ENCODE measurements around the gene UBQLNL. TPM values are rescaled to one million over a fixed set of nuclear protein-coding genes. Genes with fewer than 3 reads are reported as not detected.

The UBQLNL gene
- total and polyA plus RNA-seq, 2 of the 13 experiments (the other 11 are each of a cell fraction or from before 2014, with no cell fraction given): 0.08 TPM; not detected in 1

DNA sequence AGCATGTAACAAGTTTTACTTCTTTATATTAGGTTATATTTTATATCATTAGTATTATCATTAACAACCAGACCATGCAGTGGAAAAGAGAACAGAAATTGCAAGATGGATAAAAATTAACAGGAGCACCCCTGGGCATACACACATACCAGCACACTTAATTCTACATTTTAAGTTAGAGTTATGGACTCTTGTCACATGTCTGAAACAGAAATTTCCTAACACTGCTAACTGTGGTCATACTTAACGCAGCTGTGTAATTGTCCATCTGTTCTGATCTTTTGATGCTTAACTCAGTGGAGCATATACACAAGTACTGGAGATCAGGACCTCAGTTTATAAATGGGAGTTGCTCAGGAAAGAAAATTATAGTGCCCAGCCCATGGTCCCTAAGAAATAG, 31.5 kb upstream of the UBQLNL start (continued):
- TF ChIP-seq EZH2 (conservative IDR thresholded peaks at IDR 0.05; ENCODE audit: low read depth, low read length): no peak
- TF ChIP-seq KLF13 (CRISPR knock-in tag; IDR thresholded peaks at IDR 0.05): no peak
- no peak for TF ChIP-seq KLF16 (CRISPR knock-in tag; IDR thresholded peaks at IDR 0.05)
- no peak for TF ChIP-seq IRF2 (CRISPR knock-in tag; IDR thresholded peaks at IDR 0.05)
- no peak for TF ChIP-seq FIP1L1 (IDR thresholded peaks at IDR 0.05; ENCODE audit: borderline replicate concordance, insufficient read depth, low read depth, low read length)
- no peak for TF ChIP-seq ZC3H4 (CRISPR knock-in tag; IDR thresholded peaks at IDR 0.05; ENCODE audit: borderline replicate concordance)
- TF ChIP-seq, protein P1, sequence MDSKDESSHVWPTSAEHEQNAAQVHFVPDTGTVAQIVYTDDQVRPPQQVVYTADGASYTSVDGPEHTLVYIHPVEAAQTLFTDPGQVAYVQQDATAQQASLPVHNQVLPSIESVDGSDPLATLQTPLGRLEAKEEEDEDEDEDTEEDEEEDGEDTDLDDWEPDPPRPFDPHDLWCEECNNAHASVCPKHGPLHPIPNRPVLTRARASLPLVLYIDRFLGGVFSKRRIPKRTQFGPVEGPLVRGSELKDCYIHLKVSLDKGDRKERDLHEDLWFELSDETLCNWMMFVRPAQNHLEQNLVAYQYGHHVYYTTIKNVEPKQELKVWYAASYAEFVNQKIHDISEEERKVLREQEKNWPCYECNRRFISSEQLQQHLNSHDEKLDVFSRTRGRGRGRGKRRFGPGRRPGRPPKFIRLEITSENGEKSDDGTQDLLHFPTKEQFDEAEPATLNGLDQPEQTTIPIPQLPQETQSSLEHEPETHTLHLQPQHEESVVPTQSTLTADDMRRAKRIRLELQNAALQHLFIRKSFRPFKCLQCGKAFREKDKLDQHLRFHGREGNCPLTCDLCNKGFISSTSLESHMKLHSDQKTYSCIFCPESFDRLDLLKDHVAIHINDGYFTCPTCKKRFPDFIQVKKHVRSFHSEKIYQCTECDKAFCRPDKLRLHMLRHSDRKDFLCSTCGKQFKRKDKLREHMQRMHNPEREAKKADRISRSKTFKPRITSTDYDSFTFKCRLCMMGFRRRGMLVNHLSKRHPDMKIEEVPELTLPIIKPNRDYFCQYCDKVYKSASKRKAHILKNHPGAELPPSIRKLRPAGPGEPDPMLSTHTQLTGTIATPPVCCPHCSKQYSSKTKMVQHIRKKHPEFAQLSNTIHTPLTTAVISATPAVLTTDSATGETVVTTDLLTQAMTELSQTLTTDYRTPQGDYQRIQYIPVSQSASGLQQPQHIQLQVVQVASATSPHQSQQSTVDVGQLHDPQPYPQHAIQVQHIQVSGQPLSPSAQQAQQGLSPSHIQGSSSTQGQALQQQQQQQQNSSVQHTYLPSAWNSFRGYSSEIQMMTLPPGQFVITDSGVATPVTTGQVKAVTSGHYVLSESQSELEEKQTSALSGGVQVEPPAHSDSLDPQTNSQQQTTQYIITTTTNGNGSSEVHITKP (CRISPR knock-in tag; IDR thresholded peaks at IDR 0.05; ENCODE audit: low read depth): no peak
- no peak for TF ChIP-seq NFIC (IDR thresholded peaks at IDR 0.05; ENCODE audit: low read length)
- TF ChIP-seq ARNTL (CRISPR knock-in tag; IDR thresholded peaks at IDR 0.05): no peak
- TF ChIP-seq ZNF205 (CRISPR knock-in tag; IDR thresholded peaks at IDR 0.05): no peak
- TF ChIP-seq HIVEP1 (CRISPR knock-in tag; IDR thresholded peaks at IDR 0.05): no peak
- TF ChIP-seq ARNT2 (CRISPR knock-in tag; IDR thresholded peaks at IDR 0.05; ENCODE audit: low read depth): no peak
